Skin epidermis (tissue), 12 donors: Measurements from ENCODE around the gene FHOD1.

Experiments
- H3K27ac ChIP-seq, 21 experiments: fragments of 200-600 bp; sonication (generic) in 11 of 21; one replicate each; pipeline ENCODE4 v1.5.0; 2020; ENCODE audit warnings: mild to moderate bottlenecking in 3 of 21, inconsistent platforms in 2 of 21, moderate library complexity in 2 of 21
- H3K4me3 ChIP-seq, 7 experiments: fragments of 200-600 bp; sonication (generic) in 2 of 7; one replicate each; pipeline ENCODE4 v1.5.0; 2020; ENCODE audit warnings: inconsistent platforms in 2 of 7, mild to moderate bottlenecking in 2 of 7, moderate library complexity in 1 of 7

FHOD1 gene

GRCh38 chr16:67278773-67279295, 31.6 kb upstream of the FHOD1 start:
- Histone ChIP-seq H3K4me3 (peak overlapping the region; percentile 46 to 87 (median 59)), H3K27ac (peak overlapping the region; percentile 8 to 94 (median 82))

- Histone ChIP-seq H3K4me3 (peak overlapping the region; percentile 46 to 87 (median 59)), H3K27ac (peak overlapping the region in 20 of 21 experiments; percentile 12 to 94 (median 82))
These were observed 30.9 kb upstream of the FHOD1 start for GRCh38 chr16:67277999-67278772.

GRCh38 chr16:67277294-67277998, 30.2 kb upstream of the FHOD1 start:
- peak overlapping the region in 19 of 21 experiments; percentile 12 to 94 (median 83) for H3K27ac ChIP-seq

GRCh38 chr16:67275321-67275720, 28.0 kb upstream of the FHOD1 start:
- Histone ChIP-seq H3K4me3 (no peak overlapping the region), H3K27ac (no peak overlapping the region)

More at GRCh38 chr16:67277294-67277998, 30.2 kb upstream of the FHOD1 start:
- peak overlapping the region in 2 of 7 experiments; percentile 13 to 76 for H3K4me3 ChIP-seq

GRCh38 chr16:67271446-67271845, 24.2 kb upstream of the FHOD1 start:
- H3K4me3 ChIP-seq: no peak overlapping the region
- no peak overlapping the region for H3K27ac ChIP-seq

- no peak overlapping the region for H3K4me3 ChIP-seq
These were observed 23.7 kb upstream of the FHOD1 start for GRCh38 chr16:67270931-67271338.

GRCh38 chr16:67269766-67270165, 22.5 kb upstream of the FHOD1 start:
- Histone ChIP-seq H3K4me3 (no peak overlapping the region), H3K27ac (no peak overlapping the region)

More at GRCh38 chr16:67270931-67271338, 23.7 kb upstream of the FHOD1 start:
- H3K27ac ChIP-seq: no peak overlapping the region

- no peak overlapping the region for H3K4me3 ChIP-seq
- no peak overlapping the region for H3K27ac ChIP-seq
These were observed 20.9 kb upstream of the FHOD1 start for GRCh38 chr16:67268136-67268579.

GRCh38 chr16:67265834-67266233, 18.6 kb upstream of the FHOD1 start:
- no peak overlapping the region for H3K4me3 ChIP-seq

GRCh38 chr16:67264866-67265265, 17.6 kb upstream of the FHOD1 start:
- H3K4me3 ChIP-seq: no peak overlapping the region
- H3K27ac ChIP-seq: no peak overlapping the region

More at GRCh38 chr16:67265834-67266233, 18.6 kb upstream of the FHOD1 start:
- no peak overlapping the region for H3K27ac ChIP-seq

GRCh38 chr16:67264277-67264676, 17.0 kb upstream of the FHOD1 start:
- no peak overlapping the region for H3K27ac ChIP-seq
- H3K4me3 ChIP-seq: no peak overlapping the region

GRCh38 chr16:67263201-67263600, 15.9 kb upstream of the FHOD1 start:
- H3K27ac ChIP-seq: no peak overlapping the region
- H3K4me3 ChIP-seq: no peak overlapping the region

GRCh38 chr16:67260426-67261063, 13.3 kb upstream of the FHOD1 start:
- H3K4me3 ChIP-seq: no peak overlapping the region
- no peak overlapping the region for H3K27ac ChIP-seq

GRCh38 chr16:67259705-67260104, 12.4 kb upstream of the FHOD1 start:
- H3K27ac ChIP-seq: no peak overlapping the region
- no peak overlapping the region for H3K4me3 ChIP-seq

GRCh38 chr16:67258161-67258835, 11.0 kb upstream of the FHOD1 start:
- Histone ChIP-seq H3K27ac (no peak overlapping the region), H3K4me3 (no peak overlapping the region)

GRCh38 chr16:67257486-67258160, 10.3 kb upstream of the FHOD1 start:
- Histone ChIP-seq H3K27ac (no peak overlapping the region), H3K4me3 (no peak overlapping the region)

GRCh38 chr16:67256701-67257230, 9.5 kb upstream of the FHOD1 start:
- H3K27ac ChIP-seq: no peak overlapping the region
- H3K4me3 ChIP-seq: no peak overlapping the region

- H3K27ac ChIP-seq: no peak overlapping the region
These were observed 8.4 kb upstream of the FHOD1 start for GRCh38 chr16:67255553-67256221.

More at GRCh38 chr16:67255553-67256221, 8.4 kb upstream of the FHOD1 start:
- H3K4me3 ChIP-seq: no peak overlapping the region
